ENCODE measurements around the gene KRTAP5-8.
A peak's percentile ranks its signal among the peaks of the same experiment; 100 is the strongest.
"Not testable (repeated sequence)": the region's sequence is repeated elsewhere in the genome, so short reads cannot be mapped to it uniquely, and the experiment has no call there.

KRTAP5-8 gene

DNA sequence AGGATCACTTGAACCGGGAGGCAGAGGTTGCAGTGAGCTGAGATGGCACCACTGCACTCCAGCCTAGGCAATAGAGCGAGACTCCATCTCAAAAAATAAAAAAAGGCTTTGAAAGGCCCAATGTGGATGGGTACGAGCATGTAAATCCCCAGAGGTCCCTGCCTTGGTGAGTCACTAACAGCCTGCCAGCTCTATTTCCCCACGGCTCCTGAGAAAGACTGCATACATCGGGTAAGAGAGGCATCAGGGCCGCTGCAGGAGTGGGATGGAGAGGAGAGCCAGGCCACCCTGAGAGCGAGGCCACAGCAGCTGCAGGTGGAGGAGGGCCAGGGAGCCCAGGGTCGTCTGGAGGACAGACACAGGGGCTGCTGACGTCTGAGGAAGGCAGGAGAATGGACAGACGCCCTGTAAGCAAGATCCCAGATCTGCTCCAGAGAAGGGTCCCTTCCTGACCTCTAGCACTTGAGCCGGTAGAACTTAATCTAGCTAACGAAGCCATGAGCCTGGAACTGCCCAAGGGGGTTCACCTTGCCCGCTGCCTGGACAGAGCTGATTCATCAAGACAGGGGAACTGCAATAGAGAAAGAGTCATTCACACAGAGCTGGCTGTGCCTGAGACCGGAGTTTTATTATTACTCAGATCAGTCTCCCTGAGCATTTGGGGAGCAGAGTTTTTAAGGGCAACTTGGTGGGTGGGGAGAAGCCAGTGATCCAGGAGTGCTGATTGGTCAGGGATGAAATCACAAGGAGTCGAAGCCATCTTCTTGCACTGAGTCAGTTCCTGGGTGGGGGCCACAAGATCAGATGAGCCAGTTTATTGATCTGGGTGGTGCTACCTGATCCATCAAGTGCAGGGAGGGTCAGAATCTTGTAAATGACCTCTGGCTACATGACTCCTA lies 5.3 kb downstream of the KRTAP5-8 start:
- DNase-seq (ENCODE audit: insufficient read length, low spot score) (no peak), FAIRE-seq (no peak)

DNA sequence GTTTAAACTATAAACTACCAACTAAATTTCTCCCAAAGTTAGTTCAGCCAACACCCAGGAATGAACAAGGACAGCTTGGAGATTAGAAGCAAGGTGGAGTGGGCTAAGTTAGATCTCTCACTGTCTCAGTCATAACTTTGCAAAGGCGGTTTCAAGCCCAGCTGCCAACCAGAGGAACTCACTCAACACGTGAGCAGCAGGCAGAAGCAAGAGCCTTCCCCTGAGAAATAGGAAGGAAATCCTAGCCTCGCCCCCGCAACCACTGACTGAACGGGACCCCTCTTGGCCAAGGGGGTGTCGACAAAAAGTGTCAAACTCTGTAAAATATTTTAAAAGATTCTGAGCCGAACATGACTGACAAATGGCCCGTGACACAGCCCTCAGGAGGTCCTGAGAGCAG lies 6.0 kb downstream of the KRTAP5-8 start:
- DNase-seq (ENCODE audit: insufficient read length, low spot score) (no peak), FAIRE-seq (no peak)

DNA sequence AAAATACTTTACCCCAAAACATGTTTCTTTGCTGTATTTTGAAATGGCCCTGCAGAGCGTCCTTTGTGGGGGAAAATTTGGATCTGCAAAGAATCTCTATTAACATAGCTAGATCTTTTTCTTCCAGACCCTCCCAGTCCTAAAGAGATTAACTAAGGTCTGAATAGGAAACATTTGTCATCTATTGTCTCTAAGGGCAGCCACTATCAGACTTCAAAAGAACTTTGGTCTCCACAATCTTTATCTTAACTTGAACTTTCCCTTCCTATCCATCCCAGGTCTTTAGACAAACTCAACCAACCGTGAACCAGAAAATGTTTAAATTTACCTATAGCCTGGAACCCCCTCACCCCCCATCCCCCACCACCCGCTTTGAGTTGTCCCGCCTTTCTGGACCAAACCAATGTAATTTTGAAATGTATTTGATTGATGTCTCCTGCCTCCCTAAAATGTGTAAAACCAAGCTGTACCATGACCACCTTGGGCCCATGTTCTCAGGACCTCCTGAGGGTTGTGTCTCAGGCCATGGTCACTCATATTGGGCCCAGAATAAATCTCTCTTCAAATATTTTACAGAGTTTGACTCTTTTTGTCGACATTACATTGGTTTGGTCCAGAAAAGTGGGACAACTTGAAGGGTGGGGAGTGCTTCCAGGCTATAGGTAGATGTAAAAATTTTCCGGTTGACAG lies 6.8 kb downstream of the KRTAP5-8 start:
- FAIRE-seq = no peak

DNA sequence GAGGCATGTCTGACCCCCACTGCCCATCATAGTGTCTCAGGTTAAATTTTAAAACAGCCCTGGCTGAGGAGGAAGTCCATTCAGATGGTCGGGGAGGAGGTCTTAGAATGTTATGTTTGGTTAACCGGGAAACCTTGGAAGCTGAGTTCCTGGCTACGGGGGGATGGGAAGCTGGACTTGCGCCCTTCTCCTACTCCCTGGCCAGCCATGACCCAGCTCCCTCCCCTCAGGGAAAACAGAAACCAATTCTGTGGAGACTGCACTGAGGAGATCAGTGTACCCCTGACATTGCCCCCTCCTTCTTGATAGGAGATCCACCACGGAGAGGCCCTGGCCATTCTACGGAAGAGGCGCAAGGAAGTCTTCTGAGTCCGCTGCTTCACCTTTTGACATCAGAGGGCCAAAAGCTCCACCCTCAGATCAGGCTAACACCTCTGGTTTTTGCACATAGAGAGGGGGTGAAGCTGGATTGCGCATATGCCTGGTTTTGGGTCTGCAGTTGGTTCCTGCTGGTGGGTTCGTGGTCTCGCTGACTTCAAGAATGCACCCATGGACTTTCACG lies 7.7 kb downstream of the KRTAP5-8 start:
- no peak for FAIRE-seq
- DNase-seq (ENCODE audit: insufficient read length, low spot score) = no peak

More for the DNA sequence above, 6.8 kb downstream of the KRTAP5-8 start:
- DNase-seq (ENCODE audit: insufficient read length, low spot score) = no peak

DNA sequence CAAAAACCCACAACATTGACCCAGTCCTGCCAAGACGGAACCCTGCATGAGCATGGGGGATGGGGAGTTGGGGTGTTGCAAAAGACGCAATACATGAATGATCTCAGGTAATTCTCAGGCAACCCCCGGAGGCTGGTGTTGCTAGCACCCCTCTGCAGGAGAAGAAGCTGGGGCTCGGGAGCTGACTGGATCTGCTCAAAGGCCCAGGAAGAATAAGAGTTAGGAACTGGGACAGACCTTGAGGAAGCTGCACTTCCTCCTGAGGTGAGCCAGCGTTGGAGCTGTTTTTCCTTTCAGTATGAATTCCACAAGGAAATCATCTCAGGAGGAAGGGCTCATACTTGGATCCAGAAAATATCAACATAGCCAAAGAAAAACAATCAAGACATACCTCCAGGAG lies 10.3 kb downstream of the KRTAP5-8 start, which contains the start of gene KRTAP5-9:
Gene KRTAP5-9 (plus strand): TSS at position 301 of the 400 bp plus-strand sequence. CDS start 238 bp downstream, outside the sequence.
- no peak for FAIRE-seq
- DNase-seq (ENCODE audit: insufficient read length, low spot score) = no peak

DNA sequence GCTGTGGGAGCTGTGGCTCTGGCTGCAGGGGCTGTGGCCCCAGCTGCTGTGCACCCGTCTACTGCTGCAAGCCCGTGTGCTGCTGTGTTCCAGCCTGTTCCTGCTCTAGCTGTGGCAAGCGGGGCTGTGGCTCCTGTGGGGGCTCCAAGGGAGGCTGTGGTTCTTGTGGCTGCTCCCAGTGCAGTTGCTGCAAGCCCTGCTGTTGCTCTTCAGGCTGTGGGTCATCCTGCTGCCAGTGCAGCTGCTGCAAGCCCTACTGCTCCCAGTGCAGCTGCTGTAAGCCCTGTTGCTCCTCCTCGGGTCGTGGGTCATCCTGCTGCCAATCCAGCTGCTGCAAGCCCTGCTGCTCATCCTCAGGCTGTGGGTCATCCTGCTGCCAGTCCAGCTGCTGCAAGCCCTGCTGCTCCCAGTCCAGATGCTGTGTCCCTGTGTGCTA lies 10.9 kb downstream of the KRTAP5-8 start:
- DNase-seq (ENCODE audit: insufficient read length, low spot score) (no peak), FAIRE-seq (no peak)

DNA sequence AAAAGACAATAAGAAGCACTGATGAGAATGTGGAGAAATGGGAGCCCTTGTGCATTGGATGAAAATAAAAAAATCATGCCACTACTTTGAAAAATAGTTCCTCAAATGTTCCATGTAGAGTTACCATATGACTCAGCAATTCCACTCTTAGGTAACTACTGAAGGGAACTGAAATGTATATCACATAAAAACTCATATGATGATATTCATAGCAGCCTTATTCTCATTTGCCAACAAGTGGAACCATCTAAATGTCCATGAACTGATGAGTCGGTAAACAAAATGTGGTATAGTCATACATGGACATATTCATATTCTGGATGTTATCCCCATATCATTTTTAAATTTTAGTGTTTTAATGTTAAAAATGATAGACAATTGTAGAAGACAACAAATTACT lies 13.9 kb downstream of the KRTAP5-8 start:
- FAIRE-seq (no peak), DNase-seq (ENCODE audit: insufficient read length, low spot score) (no peak)

DNA sequence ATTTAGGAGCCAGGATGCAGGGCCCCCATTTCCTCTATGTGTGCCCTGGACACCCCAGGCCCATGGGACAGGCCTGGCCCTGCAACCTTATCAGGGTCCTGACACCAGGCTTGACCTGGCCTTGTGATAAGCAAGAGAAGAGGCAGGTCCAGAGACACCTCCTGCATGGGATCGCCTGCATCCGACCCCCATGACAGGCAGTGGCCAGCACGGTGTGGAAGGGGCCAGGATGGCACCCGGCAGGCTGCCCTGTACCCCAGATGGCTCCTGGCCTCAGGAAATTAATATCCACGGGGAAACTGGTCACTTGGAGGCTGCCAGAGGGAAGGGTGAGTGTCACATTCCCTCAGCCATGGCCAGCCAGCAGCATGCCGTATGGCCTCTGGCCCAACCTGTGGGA lies 17.2 kb downstream of the KRTAP5-8 start:
- FAIRE-seq = no peak
- DNase-seq (ENCODE audit: insufficient read length, low spot score) = no peak

DNA sequence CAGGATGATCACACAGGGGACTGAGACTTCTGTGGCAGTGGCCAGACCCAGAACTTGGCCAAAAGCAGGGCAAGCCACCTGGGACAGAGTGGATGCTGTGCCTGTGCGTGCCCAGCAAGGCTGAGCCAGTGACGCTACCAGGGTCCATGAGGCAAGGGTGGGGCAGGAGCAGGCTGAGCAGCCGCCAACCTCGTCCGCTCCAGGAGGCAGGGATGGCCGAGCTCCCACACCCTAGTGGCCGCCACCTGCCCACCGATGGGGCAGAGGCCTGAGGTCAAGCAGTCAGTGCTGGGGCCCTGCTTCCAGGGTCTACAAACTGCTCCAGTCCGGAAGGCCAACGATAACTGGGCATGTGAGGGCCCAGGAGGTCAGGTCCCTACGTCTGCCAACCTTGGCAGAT lies 17.7 kb downstream of the KRTAP5-8 start:
- FAIRE-seq (no peak), DNase-seq (ENCODE audit: insufficient read length, low spot score) (no peak)

DNA sequence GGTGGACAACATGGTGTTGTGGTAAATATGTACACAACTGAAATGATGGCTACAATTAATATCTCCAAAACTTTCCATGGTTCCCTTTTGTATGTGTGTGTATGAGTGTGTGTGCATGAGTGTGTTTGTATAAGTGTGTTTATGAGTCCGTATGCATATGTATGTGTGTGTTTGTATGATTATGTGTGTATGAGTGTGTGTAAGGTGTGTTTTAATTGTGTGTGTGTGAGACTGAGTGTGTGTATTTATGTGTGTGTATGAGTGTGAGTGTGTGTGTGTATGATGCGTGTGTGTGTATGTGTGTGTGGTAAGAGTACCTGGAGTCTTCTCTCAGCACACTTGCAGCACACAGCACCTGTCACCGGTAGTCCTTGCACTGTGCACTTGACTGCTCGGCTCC lies 18.2 kb downstream of the KRTAP5-8 start:
- DNase-seq (ENCODE audit: insufficient read length, low spot score) (no peak), FAIRE-seq (peak; percentile 73)

DNA sequence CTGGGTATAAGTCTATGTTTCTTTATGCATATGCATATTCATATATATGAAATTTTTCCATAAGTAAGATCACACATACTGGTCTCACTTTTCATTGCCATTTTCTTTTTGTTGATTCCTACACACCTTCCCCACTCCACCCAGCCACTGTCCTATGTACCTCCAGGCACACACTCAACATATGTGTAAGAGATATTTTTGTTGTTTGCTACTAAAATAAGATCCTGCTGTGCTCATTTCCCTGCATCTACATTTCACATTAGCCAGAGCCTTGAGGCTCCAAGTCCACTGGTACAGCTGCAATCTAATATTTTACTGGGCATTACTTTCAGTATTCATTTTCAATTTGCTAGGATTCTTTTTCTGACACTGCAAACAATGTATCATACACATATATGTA lies 19.4 kb downstream of the KRTAP5-8 start:
- FAIRE-seq (no peak), DNase-seq (ENCODE audit: insufficient read length, low spot score) (no peak)

DNA sequence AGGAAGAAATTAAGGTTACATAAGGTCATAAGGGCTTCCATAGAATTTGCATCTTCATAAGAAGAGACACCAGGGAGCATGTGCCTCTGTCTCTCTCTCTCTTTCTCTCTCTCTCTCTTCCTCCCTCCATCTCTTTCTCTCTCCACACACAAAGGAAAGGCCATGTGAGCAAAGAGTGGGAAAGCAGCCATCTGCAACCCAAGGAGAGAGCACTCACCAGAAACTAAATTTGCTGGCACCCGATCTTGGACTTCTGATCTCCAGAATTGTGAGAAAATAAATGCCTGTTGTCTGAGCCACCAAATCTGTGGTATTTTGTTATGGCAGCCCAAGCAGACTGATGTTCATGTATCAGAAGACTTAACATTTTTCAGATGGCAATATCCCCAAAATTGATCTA lies 21.2 kb downstream of the KRTAP5-8 start:
- FAIRE-seq = no peak
- no peak for DNase-seq (ENCODE audit: insufficient read length, low spot score)

DNA sequence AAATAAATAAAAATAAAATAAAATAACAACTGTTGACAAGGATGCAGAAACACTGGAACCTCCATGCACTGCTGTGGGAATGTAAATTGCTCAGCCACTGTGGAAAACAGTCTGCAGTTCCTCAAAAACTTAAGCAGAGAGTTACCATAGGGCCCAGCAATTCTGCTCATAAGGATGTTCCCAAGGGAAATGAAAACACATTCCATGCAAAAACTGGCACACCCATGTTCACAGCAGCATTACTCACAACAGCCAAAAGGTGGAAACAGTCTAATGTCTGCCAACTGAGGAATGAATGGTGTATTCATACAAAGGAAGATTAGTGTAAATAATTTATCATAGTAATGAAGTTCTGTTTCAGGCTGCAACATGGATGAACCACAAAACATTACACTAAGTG lies 24.3 kb downstream of the KRTAP5-8 start:
- no peak for DNase-seq (ENCODE audit: insufficient read length, low spot score)
- no peak for FAIRE-seq

DNA sequence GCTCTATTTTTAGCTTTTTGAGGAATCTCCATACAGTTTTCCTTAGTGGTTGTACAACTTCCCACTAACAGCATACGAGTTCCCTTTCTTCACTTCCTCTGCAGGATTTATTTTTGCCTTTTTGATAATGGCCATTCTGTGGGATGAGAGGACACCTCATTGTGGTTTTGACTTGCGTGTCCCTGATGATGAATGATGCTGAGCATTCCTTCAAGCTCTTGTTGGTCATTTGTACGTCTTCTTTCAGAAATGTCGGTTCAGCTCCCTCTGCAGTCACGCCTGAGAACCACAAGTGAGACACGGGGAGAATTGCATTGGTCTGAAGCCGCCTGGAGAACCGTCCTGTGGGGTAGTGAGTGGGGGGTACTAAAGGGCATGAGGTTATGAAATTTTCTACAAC lies 25.6 kb downstream of the KRTAP5-8 start:
- DNase-seq (ENCODE audit: insufficient read length, low spot score) (peak; percentile 73), FAIRE-seq (peak; percentile 77)

DNA sequence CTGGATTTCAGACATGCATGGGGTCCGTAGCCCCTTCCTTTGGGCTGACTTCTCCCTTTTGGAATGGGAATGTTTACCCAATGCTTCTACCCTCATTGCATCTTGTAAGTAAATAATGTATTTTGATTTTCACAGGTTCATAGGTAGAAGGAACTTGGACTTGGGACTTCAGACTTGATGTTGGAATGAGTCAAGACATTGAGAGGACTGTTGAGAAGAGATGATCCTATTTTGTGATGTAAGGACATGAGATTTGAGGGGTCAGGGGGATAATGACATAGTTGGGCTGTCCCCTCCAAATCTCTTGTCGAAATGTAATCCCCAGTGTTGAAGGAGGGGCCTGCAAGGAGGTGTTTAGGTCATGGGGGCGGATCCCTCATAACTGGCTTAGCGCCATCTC lies 26.6 kb downstream of the KRTAP5-8 start:
- DNase-seq (ENCODE audit: insufficient read length, low spot score) = no peak
- no peak for FAIRE-seq

DNA sequence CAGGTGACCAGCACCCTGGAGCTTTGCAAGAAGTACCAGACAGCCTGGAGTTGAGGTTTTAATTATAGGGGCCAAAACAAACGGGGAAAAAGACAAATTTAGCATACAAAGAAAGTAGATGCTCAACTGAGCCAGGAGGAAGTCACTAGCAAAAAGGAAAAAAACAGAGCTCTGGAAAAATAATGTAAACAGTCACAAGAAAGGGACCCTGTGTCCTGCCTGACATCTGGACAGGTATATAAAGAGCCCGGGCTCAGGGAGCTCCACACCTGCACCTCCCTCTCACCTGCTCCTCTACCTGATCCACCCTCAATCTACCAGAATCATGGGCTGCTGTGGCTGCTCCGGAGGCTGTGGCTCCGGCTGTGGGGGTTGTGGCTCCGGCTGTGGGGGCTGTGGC lies 27.4 kb downstream of the KRTAP5-8 start, which contains the start of gene KRTAP5-10:
Gene KRTAP5-10 (plus strand): TSS at position 301 of the 400 bp plus-strand sequence. CDS start 25 bp downstream, at position 326.
- DNase-seq (ENCODE audit: insufficient read length, low spot score) (no peak), FAIRE-seq (no peak)

DNA sequence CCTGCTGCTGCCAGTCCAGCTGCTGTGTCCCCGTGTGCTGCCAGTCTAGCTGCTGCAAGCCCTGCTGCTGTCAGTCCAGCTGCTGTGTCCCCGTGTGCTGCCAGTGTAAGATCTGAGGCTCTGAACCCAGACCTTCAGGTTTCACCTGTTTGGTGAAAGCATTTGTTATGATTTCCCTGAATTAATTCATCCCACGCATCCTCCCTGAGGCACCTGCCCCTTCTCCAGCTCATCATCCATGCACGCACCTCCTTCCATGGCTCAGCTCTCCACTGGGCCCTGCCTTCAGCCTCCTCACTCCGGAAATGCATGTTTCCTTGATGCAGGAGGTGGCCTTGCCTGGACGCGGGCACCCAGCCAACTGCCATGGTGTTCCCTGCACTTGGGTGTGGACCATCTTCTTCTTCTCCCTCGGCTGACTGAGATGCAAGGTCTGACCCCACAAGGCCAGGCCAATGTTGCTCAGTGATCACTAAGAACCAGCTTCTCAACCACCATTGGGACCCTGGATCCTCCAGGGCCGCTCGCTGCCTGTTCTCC lies 28.3 kb downstream of the KRTAP5-8 start:
- DNase-seq (ENCODE audit: insufficient read length, low spot score) (no peak), FAIRE-seq (no peak)

DNA sequence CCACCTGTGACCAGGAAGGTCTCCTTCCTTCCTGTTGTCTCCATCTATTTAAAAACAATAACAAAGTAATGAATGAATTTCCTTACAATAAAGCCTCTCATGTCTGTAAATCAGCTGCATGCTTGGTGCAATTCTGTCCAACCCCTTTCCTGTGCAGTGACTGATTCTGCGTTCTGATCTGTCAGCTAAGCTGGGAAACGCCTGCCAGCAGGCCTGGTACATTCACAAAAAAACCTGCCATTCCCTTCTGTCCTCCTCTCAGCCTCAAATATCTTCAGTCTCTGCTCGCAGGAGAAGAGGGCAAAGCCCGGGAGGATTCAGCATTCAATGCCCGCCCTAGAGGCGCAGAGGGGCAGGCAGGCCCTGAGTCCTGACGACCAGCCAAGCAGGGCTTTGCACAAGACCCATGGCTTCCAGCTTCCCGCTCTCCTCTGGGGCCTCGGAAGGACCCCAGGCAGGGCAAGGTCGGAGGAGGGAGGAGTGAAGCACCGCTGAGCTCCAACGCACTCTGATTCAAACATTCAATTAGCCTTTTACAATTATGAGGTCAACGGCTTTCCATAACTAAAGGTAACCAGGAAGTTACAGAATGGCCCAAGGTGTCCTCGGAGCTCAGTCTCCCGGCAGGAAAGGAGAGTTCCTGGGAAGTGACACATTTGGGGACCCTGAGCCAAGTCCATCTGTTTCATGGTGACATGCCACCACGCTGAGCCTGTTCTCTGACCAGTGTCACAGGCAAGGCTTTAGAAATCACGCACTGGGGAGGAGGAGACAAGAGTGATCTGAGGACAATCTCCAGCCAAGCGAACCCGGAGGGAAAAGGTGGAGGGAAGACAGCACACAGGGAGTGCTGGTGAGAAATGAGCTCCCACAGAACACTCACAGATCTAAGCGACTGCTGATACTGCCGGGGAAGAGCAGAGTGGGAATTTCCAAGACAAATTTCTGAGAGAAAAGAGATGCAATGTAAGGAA lies 29.1 kb downstream of the KRTAP5-8 start:
- not testable (repeated sequence) for DNase-seq (ENCODE audit: insufficient read length, low spot score); FAIRE-seq

DNA sequence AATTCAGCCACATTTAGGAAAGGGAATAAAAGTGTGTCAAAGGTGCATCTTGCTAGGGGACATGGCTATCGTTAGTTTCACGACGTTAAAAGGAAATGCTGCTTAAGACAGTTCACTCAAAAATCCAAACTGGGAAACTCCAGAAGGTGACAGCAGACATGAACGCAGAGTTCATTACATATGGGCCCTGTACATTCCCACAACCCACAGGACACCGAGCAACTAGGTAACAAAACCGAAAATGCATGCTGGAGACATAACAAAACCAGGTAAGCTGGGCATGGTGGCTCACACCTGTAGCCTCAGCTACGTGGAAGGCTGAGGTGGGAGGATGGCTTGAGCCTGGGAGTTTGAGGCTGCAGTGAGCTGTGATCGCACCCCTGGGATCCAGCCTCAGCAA lies 29.8 kb downstream of the KRTAP5-8 start:
- FAIRE-seq; DNase-seq (ENCODE audit: insufficient read length, low spot score): not testable (repeated sequence)
